Skin epidermis (tissue), 12 donors: ENCODE measurements around the gene THOP1.

ENCODE experiments used
- H3K27ac ChIP-seq, 21 experiments: fragments of 200-600 bp; sonication (generic) in 11 of 21; one replicate each; pipeline ENCODE4 v1.5.0; 2020; ENCODE audit warnings: mild to moderate bottlenecking in 3 of 21, inconsistent platforms in 2 of 21, moderate library complexity in 2 of 21
- H3K4me3 ChIP-seq, 7 experiments: fragments of 200-600 bp; sonication (generic) in 2 of 7; one replicate each; pipeline ENCODE4 v1.5.0; 2020; ENCODE audit warnings: inconsistent platforms in 2 of 7, mild to moderate bottlenecking in 2 of 7, moderate library complexity in 1 of 7

THOP1 gene

GRCh38 chr19:2761876-2762782 is 23.2 kb upstream of the THOP1 start:
- H3K27ac ChIP-seq, result no peak overlapping the region

DNA sequence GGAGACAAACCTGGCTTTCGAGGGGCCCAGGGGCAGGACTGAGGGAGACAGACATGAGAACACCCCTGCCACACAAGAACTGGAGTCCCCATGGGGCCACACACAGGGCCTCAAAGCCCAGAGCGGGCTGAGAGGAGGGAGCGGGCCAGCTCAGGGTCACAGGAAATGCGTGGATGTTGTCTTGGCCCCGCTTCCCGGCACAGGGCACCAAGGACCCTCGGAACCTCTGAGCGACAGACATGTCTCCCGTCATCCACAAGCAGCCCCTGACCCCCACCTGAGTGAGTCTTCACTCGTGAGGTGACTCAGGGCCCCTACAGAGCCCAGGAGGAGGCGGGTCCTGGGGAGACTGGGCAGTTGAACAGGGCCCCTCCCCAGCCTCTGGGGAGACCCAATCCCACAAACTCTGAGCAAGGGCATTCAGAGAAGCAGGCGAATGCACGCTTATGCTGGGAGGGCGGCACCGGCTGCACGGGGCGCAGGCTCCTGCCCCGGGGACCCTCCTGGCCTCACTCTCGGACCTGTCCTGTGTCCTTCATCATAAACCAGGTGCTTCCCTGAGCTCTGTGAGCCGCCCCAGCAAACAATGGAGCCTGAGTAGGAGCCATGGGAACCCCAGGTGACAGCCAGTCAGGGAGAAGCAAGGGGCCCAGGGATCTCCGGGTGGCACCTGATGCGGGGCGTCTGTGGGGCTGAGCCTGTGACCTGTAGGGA is 22.4 kb upstream of the THOP1 start:
- H3K27ac ChIP-seq, result no peak overlapping the region
- no peak overlapping the region for H3K4me3 ChIP-seq

More at GRCh38 chr19:2761876-2762782, 23.2 kb upstream of the THOP1 start:
- no peak overlapping the region for H3K4me3 ChIP-seq

GRCh38 chr19:2763687-2764086 is 21.6 kb upstream of the THOP1 start:
- Histone ChIP-seq H3K27ac (no peak overlapping the region), H3K4me3 (no peak overlapping the region)

GRCh38 chr19:2764945-2765344 is 20.4 kb upstream of the THOP1 start:
- H3K4me3 ChIP-seq, result no peak overlapping the region
- no peak overlapping the region for H3K27ac ChIP-seq

DNA sequence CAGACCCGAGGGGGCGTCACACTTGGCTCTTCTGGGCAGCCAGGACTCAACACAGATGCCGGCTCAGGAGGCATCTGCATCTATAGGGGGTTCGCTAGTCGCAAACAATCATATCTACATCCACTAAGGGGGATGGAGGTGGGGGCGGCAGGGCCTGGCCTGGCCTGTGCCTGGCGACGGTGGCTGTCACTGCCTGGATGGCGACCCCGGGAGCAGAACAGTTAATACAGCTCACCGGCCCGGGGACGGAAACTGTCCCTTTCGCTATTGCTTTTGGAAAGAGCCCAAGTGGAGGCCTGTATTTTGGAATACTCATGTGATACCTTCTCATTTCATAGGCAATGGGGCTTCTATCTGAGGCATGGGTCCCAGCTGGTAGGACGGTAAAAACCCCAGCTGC is 19.9 kb upstream of the THOP1 start:
- Histone ChIP-seq H3K27ac (no peak overlapping the region), H3K4me3 (no peak overlapping the region)

- Histone ChIP-seq H3K27ac (no peak overlapping the region), H3K4me3 (no peak overlapping the region)
Measured at GRCh38 chr19:2766594-2767372, 18.5 kb upstream of the THOP1 start.

DNA sequence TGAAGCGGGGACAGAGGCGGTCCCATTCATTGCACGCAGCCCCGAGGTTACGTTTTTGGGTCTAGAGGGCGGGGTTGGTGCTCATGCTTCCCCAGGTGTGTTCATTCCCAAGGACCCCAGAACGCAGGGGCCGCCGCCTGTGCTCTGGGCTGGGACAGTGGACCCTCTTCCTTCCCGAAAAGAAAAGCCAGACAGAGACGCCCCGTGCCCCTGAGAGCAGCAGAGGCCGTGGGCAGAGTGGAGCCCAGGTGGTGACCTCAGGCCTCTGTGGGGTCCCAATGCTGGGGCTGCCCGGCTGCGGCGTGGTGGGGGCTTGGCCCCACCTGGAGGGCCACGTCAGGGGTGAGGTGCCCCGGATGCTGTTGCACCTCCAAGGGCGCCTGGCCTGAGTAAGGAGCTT is 17.6 kb upstream of the THOP1 start:
- H3K4me3 ChIP-seq, result no peak overlapping the region
- no peak overlapping the region for H3K27ac ChIP-seq

DNA sequence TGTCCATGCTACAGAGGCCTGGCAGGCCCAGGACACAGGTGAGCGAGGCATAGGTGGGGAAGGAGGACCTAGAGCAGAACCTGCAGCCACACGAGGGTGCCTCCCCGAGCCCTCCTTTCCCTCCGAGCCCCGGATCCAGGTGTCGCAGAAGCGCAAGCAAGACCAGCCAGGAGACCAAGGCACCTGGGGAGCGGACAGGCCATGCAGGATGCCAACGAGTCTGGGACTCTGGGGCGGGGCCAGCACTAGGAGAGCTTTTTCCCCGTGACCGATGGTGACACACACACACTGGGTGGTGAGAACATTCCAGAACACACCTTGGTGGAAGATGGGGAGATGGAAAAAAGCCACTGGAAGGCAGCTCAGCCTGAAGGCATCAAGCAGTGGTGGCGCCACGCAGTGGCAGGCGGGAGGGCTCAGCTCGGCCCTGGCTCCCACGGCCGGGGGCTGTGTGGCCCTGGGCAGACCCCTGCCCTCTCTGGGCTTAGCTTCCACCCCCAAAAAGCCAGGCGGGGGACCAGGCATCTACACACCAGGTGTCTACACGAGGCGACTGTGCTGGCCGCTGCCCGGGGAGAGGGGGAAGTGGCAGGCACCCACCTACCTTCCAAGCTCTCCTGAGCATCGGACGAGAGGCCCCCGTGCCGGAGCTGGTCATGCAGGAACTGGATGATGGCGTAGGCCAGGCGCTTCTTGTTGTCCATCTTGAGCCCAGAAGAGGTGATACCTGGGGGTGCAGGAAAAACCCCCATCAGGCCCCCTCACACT is 16.8 kb upstream of the THOP1 start:
- no peak overlapping the region for H3K4me3 ChIP-seq
- no peak overlapping the region for H3K27ac ChIP-seq

DNA sequence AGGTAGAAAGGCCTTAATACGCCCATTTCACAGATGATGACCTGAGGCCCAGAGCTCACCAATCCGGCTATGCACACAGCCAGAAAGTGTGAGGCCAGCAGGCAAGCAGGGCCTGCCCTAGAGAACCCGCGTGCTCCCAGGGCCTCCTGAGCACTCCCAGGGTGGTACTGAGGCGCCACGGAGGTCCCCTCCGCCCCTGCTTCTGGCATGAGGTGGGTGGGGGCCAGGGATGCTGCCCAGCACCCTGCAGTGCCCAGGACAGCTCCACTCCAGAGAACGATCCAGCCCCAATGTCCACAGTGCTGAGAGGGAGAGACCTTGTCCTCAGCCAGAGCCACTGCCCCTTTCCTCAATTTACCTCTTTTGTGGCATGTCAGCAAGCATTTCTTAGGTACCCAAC is 16.1 kb upstream of the THOP1 start:
- H3K27ac ChIP-seq, result no peak overlapping the region

DNA sequence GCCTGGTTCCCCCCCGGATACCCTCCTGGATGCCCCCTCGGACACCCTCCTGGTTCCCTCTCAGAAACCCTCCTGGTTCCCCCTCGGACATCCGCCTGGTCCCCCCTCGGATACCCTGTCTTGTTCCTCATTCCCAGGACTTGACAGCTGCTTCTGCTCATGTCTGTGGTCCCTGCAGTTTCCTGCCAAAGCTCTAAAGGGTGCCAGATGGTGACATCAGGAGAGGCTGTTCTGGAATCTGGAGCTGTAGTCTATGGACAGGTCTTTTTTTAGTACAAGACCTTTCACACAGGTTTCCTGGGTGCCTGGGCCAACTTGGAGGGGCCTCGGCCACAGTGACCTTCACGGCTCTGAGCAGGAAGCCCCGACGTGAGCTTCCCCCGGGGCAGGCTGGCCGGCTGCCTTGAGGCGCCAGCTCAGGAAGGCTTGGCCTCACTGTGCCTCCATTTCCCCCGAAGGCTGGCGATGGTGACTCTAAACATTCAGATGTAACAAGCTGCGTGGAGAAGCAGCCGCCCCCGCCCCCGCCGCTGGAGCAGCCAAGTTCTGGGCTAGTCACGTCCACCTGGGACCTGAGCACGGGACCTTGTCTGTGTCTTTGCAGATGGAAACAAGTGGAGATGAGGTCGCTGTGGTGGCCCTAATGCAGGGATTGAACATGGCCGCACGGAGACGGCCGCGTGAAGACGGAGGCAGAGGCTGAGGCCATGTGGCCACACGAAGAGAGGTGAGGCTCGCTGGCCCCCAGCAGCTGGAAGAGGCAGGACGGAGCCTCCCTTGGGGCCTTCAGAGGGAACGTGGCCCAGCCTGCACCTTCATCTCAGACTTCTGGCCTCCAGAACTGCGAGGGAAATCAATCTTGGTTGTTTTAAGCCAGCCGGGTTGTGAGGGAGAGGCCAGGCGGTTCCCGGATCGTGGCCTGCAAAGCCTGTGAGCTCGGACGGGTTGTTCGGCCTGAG is 15.0 kb upstream of the THOP1 start:
- H3K4me3 ChIP-seq, result no peak overlapping the region
- H3K27ac ChIP-seq, result peak overlapping the region in 5 of 21 experiments; percentile 12 to 57 (median 21)

More for the DNA sequence above, 16.1 kb upstream of the THOP1 start:
- H3K4me3 ChIP-seq, result no peak overlapping the region

GRCh38 chr19:2771786-2772674 is 13.3 kb upstream of the THOP1 start:
- H3K27ac ChIP-seq, result peak overlapping the region in 1 of 21 experiments; percentile 57
- H3K4me3 ChIP-seq, result no peak overlapping the region

DNA sequence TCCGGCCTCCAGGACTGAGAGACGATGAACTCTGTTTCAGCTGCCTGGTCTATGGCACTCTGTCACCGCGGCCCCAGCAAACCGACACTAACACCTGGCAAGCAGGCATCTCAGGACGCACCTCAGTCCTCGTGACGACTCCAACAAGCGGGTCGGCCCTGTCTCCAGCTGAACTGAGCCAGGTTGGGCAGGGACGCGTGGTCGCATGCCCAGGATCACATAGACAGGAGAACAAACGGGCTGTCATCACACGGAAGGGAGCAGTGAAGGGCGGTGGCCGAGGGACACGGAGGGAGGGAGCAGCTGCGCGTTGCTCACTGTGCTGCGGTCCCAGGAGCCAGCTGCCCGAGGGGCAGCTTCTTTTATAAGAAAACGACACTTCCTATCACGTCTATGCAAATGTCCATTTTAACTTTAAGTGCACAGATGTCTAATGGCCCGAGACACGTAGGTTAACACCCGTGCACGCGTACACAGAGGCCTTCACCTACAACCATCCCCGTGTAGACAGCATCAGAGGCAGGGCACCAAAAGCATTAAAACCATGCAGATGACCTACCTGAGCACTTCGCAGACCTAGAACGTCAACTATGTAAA is 11.1 kb upstream of the THOP1 start:
- Histone ChIP-seq H3K27ac (peak overlapping the region in 7 of 21 experiments; percentile 3 to 83 (median 59)), H3K4me3 (no peak overlapping the region)

DNA sequence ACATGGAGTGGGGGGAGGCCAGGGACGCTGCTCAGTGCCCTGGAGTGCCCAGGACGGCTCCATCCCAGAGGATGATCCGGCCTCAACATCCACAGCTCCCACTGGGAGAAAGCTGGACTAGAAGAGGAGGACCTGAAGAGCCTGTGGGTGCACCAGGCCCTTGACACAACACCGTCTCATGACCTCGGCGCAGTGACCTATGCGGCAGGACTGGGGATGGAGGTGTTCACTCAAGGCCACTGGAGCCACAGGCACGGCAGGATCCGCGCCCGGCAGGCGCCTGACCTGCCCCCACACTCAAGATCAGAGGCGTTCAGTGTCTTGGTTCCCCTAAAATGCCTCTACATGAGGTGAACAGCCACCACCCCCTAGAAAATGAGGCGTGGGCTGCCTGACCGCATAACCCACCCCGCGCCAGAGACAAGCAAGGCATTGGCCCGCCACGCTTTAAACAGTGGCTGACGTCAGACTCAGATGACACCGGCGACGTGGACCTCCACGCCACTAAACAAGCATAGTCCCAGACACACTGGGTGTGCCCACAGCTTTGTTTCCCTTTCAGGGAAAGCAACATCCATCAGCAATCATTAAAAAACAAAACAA is 10.2 kb upstream of the THOP1 start:
- no peak overlapping the region for H3K4me3 ChIP-seq
- H3K27ac ChIP-seq, result peak overlapping the region in 20 of 21 experiments; percentile 3 to 83 (median 66)

DNA sequence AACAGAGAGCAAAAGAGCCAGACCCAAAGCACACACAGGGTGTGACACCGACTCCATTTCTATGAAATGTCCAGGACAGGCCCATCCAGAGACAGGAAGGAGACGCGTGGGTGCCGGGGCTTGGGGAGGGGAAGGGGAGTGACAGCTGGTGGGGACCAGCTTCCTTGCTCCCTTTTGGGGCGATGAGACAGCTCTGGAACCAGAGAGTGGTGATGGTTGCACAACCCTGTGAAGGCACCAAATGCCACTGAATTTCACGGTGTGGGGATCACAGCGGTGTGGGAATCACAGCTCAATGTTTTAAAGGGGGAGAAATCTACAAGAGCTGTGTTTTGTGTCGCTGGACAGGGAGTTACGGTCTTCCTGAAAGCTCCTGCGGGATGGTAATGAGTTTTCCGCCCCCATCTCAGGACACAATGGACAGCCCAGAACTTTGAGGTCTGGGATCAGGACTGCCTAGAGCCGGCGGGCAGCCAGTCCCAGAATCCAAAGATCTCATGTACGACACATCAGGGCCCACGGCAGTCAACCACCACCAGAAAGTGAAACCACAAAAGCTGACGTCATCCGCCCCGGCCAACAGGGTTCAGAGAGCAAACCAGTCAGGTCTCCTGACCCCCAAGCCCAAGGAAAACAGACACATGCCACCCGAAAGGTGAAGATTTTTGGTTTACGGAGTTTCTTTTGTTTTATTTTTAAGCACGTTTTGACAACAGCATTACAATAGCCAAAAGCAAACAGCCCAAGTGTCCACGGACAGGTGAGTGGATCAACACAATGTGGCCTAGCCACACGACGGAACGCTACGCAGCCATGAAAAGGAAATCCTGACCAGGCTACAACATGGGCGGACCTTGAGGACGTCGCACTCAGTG is 9.5 kb upstream of the THOP1 start:
- Histone ChIP-seq H3K4me3 (no peak overlapping the region), H3K27ac (peak overlapping the region in 20 of 21 experiments; percentile 3 to 83 (median 66))

- no peak overlapping the region for H3K4me3 ChIP-seq
- no peak overlapping the region for H3K27ac ChIP-seq
Measured at GRCh38 chr19:2777952-2778683, 7.2 kb upstream of the THOP1 start.
